Measurements from ENCODE around the gene ANHX. TPM values are rescaled to one million over a fixed set of nuclear protein-coding genes. Genes with fewer than 3 reads are reported as not detected.

The ANHX gene
- total and polyA plus RNA-seq, 2 of the 13 experiments (the other 11 are each of a cell fraction or from before 2014, with no cell fraction given) = not detected

GRCh38 chr12:133236144-133236543 lies 467 bp upstream of the ANHX start (continued):
- TF ChIP-seq ISL2 (CRISPR knock-in tag; IDR thresholded peaks at IDR 0.05) = no peak
- no peak for TF ChIP-seq ZNF484 (CRISPR knock-in tag; IDR thresholded peaks at IDR 0.05; ENCODE audit: borderline replicate concordance, low read depth)
- TF ChIP-seq NFRKB (IDR thresholded peaks at IDR 0.05) = no peak
- TF ChIP-seq ZNF614 (CRISPR knock-in tag; IDR thresholded peaks at IDR 0.05; ENCODE audit: borderline replicate concordance) = no peak
- TF ChIP-seq NCOA5 (CRISPR knock-in tag; IDR thresholded peaks at IDR 0.05) = no peak
- no peak for TF ChIP-seq MEIS2 (CRISPR knock-in tag; IDR thresholded peaks at IDR 0.05)

GRCh38 chr12:133234971-133235370 lies 706 bp downstream of the ANHX start:
- intact Hi-C loops (cut with micrococcal nuclease; ENCODE audit: unreplicated experiment) = no loop called here
- no peaks in the 10 kb centered on the region for H4K20me1 ChIP-seq (ENCODE audit: insufficient read depth, low read length)
- no peaks in the 10 kb centered on the region for H3K79me2 ChIP-seq (ENCODE audit: insufficient read depth, low read length)
- in situ Hi-C loops (cut with HindIII; ENCODE audit: extremely low pct_ligation_motif_present, low pct_unique_long_range_greater_than_20kb) = no loop called here
- TF ChIP-seq ZNF737 (CRISPR knock-in tag; IDR thresholded peaks at IDR 0.05; ENCODE audit: borderline replicate concordance) = no peak
- TF ChIP-seq MAX (IDR thresholded peaks at IDR 0.05) = no peak
- no peak for TF ChIP-seq ZNF205 (CRISPR knock-in tag; IDR thresholded peaks at IDR 0.05)
- TF ChIP-seq SATB2 (CRISPR knock-in tag; IDR thresholded peaks at IDR 0.05) = no peak
- no peak for TF ChIP-seq TAF1 (CRISPR knock-in tag; IDR thresholded peaks at IDR 0.05)
- TF ChIP-seq YEATS2 (CRISPR knock-in tag; IDR thresholded peaks at IDR 0.05; ENCODE audit: borderline replicate concordance) = no peak
- TF ChIP-seq XBP1 (CRISPR knock-in tag; IDR thresholded peaks at IDR 0.05) = no peak
- no peak for TF ChIP-seq ZMYM2 (CRISPR knock-in tag; IDR thresholded peaks at IDR 0.05)
- H3K27me3 ChIP-seq (ENCODE audit: control insufficient read depth in 1 of 2, insufficient read depth in 2 of 2, low read length in 2 of 2) = no peaks in the 10 kb centered on the region
- ATAC-seq = no peak
- H2AFZ ChIP-seq (ENCODE audit: low read length) = no peak overlapping the region
- H3K4me1 ChIP-seq (ENCODE audit: insufficient read depth, low read length) = no peaks in the 10 kb centered on the region
- peaks cover 84% of the 10 kb centered on the region for H3K9me3 ChIP-seq (ENCODE audit: low read length)
- DNase-seq (ENCODE audit: low spot score) = no peak
- no peak overlapping the region for H3K4me2 ChIP-seq (ENCODE audit: low read depth, low read length)
- ChIA-PET CTCF (ENCODE audit: low intra/inter-chr PET ratio, low total read pairs) (no interaction called here), POLR2A (no interaction called here)
- H3K36me3 ChIP-seq (replicated peaks in 1 of 2; ENCODE audit: control insufficient read depth in 1 of 2, insufficient read depth in 2 of 2, low read length in 2 of 2) = no peaks in the 10 kb centered on the region
- no peak for FAIRE-seq
- H3K4me3 ChIP-seq (replicated peaks in 1 of 3; ENCODE audit: insufficient read depth in 1 of 3, low read depth in 2 of 3, low read length in 3 of 3) = no peak overlapping the region
- 88% methylated on average over 16 of the region's 20 CpGs for WGBS (ENCODE audit: low lambda C conversion rate)
- BruUV-seq (replicated peaks) = no TSS peak
- no peak overlapping the region for H3K9ac ChIP-seq (ENCODE audit: insufficient read depth, low read depth, low read length)
- no peak overlapping the region for H3K27ac ChIP-seq (ENCODE audit: extremely low read length, insufficient read depth, low read length)
